Measurements from ENCODE around the gene MVB12B.

Gene MVB12B

GRCh38 chr9:126295516-126295915 is 31.1 kb upstream of the MVB12B start:
- Histone ChIP-seq H3K9me3 (ENCODE audit: severe bottlenecking) (no peaks in the 10 kb centered on the region), H3K27me3 (ENCODE audit: insufficient read depth, low read depth, severe bottlenecking) (no peaks in the 10 kb centered on the region), H3K4me3 (ENCODE audit: low read depth, low read length) (no peak overlapping the region), H3K27ac (no peak overlapping the region), H3K36me3 (no peaks in the 10 kb centered on the region)
- no peak for DNase-seq
- TF ChIP-seq, protein P1, sequence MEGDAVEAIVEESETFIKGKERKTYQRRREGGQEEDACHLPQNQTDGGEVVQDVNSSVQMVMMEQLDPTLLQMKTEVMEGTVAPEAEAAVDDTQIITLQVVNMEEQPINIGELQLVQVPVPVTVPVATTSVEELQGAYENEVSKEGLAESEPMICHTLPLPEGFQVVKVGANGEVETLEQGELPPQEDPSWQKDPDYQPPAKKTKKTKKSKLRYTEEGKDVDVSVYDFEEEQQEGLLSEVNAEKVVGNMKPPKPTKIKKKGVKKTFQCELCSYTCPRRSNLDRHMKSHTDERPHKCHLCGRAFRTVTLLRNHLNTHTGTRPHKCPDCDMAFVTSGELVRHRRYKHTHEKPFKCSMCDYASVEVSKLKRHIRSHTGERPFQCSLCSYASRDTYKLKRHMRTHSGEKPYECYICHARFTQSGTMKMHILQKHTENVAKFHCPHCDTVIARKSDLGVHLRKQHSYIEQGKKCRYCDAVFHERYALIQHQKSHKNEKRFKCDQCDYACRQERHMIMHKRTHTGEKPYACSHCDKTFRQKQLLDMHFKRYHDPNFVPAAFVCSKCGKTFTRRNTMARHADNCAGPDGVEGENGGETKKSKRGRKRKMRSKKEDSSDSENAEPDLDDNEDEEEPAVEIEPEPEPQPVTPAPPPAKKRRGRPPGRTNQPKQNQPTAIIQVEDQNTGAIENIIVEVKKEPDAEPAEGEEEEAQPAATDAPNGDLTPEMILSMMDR (IDR thresholded peaks at IDR 0.05; ENCODE audit: low read depth, low read length): no peak

DNA sequence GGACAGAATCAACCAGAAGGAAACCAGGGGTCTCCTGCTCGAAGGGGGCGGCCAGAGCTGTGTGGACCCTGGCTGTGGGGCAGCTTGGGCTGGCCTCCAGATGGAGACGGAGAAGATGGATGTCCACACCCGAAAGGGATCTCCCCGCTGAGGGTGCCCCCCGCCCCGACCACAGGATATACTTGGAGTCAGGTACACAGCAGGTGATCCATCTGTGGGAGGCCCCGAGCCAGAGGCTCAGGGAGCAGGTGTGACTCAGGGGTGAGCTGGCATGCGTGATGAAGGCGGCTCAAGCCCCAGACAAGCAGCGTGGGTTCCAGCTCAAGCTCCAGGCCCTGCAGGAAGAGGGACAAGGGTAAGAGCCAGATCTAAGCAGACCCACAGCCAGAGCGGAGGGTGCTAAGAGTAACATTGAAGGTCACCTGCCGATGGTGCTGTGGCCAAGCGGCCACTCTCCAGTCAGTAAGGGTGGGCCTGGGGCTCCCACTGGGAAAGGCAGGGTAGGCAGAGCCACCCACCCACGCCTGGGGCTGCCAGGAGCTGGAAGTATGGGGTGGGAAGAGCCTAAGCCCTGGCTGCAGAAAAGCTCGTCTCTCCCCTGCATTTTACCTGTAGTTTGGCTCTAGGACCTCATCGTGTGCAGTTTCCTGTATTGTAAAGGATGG is 30.6 kb upstream of the MVB12B start:
- TF ChIP-seq, protein P1 (IDR thresholded peaks at IDR 0.05; ENCODE audit: low read depth, low read length): no peak
- Histone ChIP-seq H3K9me3 (ENCODE audit: severe bottlenecking) (no peaks in the 10 kb centered on the region), H3K4me3 (ENCODE audit: low read depth, low read length) (no peak overlapping the region), H3K27ac (no peak overlapping the region), H3K36me3 (no peaks in the 10 kb centered on the region), H3K27me3 (ENCODE audit: insufficient read depth, low read depth, severe bottlenecking) (no peaks in the 10 kb centered on the region)
- no peak for DNase-seq

DNA sequence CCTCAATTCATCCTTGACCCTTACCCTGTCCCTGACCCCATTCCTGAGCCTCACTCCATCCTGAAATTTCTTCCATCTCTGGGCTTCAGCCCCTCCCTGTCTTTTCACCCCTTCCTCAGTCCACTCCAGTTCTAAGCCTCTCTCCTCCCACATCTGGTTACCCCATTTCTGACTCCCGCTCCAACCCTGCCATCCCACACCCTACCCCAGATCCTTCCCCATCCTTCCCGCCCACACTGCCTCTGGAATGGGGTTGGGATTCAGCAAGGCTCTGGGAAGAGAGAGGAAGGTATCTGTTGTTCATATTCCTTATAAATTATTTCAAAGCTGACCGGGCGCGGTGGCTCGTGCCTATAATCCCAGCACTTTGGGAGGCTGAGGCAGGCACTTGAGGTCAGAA is 29.9 kb upstream of the MVB12B start:
- no peak overlapping the region for H3K4me3 ChIP-seq (ENCODE audit: low read depth, low read length)
- DNase-seq: no peak
- no peak overlapping the region for H3K27ac ChIP-seq
- no peaks in the 10 kb centered on the region for H3K27me3 ChIP-seq (ENCODE audit: insufficient read depth, low read depth, severe bottlenecking)
- TF ChIP-seq, protein P1 (IDR thresholded peaks at IDR 0.05; ENCODE audit: low read depth, low read length): no peak
- H3K9me3 ChIP-seq (ENCODE audit: severe bottlenecking): no peaks in the 10 kb centered on the region
- no peaks in the 10 kb centered on the region for H3K36me3 ChIP-seq

DNA sequence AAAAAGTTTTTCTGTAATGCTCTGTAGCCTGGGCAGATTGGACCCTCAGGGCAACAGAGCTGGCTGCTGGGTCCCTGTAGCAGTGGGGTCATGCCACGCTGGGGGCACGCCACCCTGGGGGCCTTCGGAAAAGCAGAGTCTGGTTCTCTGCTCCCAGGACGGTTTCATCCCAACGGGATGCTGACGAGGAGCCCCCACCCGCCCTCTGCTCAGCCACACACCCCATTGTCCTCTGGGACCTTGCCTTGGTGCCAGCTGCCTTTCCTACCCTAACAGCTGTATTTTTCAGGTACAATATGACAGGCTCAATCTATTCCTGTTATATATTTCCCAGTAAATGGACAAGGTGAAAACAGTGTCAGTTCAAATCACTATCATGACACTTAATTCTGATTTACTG is 29.0 kb upstream of the MVB12B start:
- DNase-seq: no peak
- Histone ChIP-seq H3K4me3 (ENCODE audit: low read depth, low read length) (no peak overlapping the region), H3K9me3 (ENCODE audit: severe bottlenecking) (no peaks in the 10 kb centered on the region), H3K27me3 (ENCODE audit: insufficient read depth, low read depth, severe bottlenecking) (no peaks in the 10 kb centered on the region), H3K27ac (no peak overlapping the region), H3K36me3 (no peaks in the 10 kb centered on the region)
- TF ChIP-seq, protein P1 (IDR thresholded peaks at IDR 0.05; ENCODE audit: low read depth, low read length): no peak

GRCh38 chr9:126298063-126298801 is 28.4 kb upstream of the MVB12B start:
- no peaks in the 10 kb centered on the region for H3K9me3 ChIP-seq (ENCODE audit: severe bottlenecking)
- TF ChIP-seq, protein P1 (IDR thresholded peaks at IDR 0.05; ENCODE audit: low read depth, low read length): no peak

More at GRCh38 chr9:126298063-126298801, 28.4 kb upstream of the MVB12B start:
- H3K27ac ChIP-seq: no peak overlapping the region
- H3K36me3 ChIP-seq: no peaks in the 10 kb centered on the region
- no peak for DNase-seq
- H3K27me3 ChIP-seq (ENCODE audit: insufficient read depth, low read depth, severe bottlenecking): no peaks in the 10 kb centered on the region
- H3K4me3 ChIP-seq (ENCODE audit: low read depth, low read length): no peak overlapping the region
